Skeletal muscle tissue (tissue), 5 donors: ENCODE results near the gene ZNF433. TPM values are rescaled to one million over a fixed set of nuclear protein-coding genes. Genes with fewer than 3 reads are reported as not detected.

Experiments
- H3K27ac ChIP-seq: one replicate; pipeline ENCODE4 v1.7.0; 2013; ENCODE audit warnings: mild to moderate bottlenecking, low read depth, low read length, inconsistent platforms
- H3K27me3 ChIP-seq, 3 donors: one replicate each; pipeline ENCODE4 v1.7.0; 2013; ENCODE audit warnings: low read length in 3 of 3; ENCODE audit not compliant: control insufficient read depth in 3 of 3, insufficient read depth in 3 of 3
- H3K36me3 ChIP-seq, 3 donors: one replicate each; pipeline ENCODE4 v1.7.0; 2013; ENCODE audit warnings: low read length in 3 of 3; ENCODE audit not compliant: control insufficient read depth in 3 of 3, insufficient read depth in 3 of 3
- H3K4me1 ChIP-seq, 3 donors: one replicate each; pipeline ENCODE4 v1.7.0; 2013; ENCODE audit warnings: low read length in 3 of 3, mild to moderate bottlenecking in 3 of 3; ENCODE audit not compliant: control insufficient read depth in 3 of 3, insufficient read depth in 3 of 3
- H3K4me3 ChIP-seq, 3 donors: one replicate each; pipeline ENCODE4 v1.7.0; 2013; ENCODE audit warnings: low read length in 3 of 3
- H3K9ac ChIP-seq, 3 donors: one replicate each; pipeline ENCODE4 v1.7.0; 2013; ENCODE audit warnings: low read length in 3 of 3, mild to moderate bottlenecking in 3 of 3, moderate library complexity in 2 of 3, low read depth in 1 of 3
- H3K9me3 ChIP-seq, 3 donors: one replicate each; pipeline ENCODE4 v1.7.0; 2013; ENCODE audit warnings: low read length in 3 of 3; ENCODE audit not compliant: control insufficient read depth in 3 of 3
- small RNA-seq: library from RNA; depleted of rRNA; stranded (forward); fragments of <200 nt; gene quantifications from one replicate; pipeline ENCODE3, GENCODE V24; 2014
- total RNA-seq: library from RNA; depleted of rRNA; stranded (reverse); fragments of >200 nt; gene quantifications from one replicate; pipeline ENCODE4 v1.2.3, GENCODE V29; 2014
- donor health status: Osteomylitis.

The ZNF433 gene
- total RNA-seq, 1 donor from 2014 or later, result 4.2 TPM

DNA sequence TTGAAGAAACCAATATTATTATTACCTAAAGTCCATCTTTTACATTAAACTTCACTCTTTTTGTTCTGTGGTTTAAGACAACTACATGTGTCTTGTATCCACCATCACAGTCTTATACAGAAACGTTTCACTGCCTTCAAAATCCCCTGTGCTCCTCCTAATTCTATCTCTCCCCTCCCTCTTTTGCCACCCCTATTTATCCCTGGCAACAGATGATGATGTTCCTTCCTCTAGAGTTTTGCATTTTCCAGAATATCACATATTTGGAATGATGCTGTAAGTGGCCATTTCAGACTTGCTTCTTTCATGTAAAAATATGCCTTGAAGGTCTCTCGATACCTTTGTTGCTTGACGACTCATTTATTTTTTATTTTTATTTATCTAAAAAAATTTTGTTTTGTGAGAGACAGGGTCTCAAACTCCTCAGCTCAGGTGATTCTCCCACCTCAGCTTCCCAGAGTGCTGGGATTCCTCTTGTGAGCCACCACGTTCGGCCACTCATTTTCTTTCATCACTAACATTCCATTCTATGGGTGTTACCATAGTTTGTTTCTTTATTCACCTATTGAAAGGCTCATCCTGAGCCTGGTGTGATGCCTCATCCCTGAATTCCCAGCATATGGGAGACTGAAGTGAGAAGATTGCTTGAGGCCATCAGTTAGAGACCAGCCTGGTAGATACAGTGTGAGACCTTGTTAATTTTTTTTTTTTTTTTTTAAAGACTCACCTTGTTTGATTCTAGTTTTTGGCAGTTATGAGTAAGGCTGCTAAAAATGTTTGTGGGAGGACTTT lies 62.3 kb downstream of the ZNF433 start:
- no peak overlapping the region for H3K27ac ChIP-seq
- peaks cover 0 to 16% (median 2%) of the 10 kb centered on the region in 3 donors for H3K9me3 ChIP-seq
- H3K4me3 ChIP-seq, result no peak overlapping the region
- no peaks in the 10 kb centered on the region for H3K27me3 ChIP-seq
- no peaks in the 10 kb centered on the region for H3K4me1 ChIP-seq
- H3K36me3 ChIP-seq, result peaks cover 12 to 16% (median 13%) of the 10 kb centered on the region in 3 donors
- H3K9ac ChIP-seq, result no peak overlapping the region

DNA sequence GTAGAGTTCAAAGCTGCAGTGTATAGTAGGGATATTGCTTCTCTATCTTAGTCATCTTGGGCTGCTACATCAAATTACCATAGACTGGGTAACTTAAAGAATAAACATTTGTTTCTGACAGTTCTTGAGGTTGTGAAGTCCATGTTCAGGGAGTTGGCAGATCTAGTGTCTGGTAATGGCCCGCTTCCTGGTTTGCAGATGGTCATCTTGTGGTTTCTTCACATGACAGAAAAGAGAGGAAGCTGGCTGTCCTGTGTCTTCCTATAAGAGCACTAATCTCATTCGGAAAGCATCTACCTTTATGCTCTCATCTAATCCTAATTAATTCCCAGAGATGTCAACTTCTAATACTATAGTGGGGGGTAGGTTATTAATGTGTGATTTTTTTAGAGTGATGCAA lies 64.4 kb downstream of the ZNF433 start:
- Histone ChIP-seq H3K27me3 (no peaks in the 10 kb centered on the region), H3K9ac (no peak overlapping the region), H3K9me3 (peaks cover 0 to 2% (median 0%) of the 10 kb centered on the region in 3 donors), H3K4me3 (no peak overlapping the region), H3K4me1 (no peaks in the 10 kb centered on the region), H3K27ac (no peak overlapping the region), H3K36me3 (peaks cover 0 to 2% (median 2%) of the 10 kb centered on the region in 3 donors)

DNA sequence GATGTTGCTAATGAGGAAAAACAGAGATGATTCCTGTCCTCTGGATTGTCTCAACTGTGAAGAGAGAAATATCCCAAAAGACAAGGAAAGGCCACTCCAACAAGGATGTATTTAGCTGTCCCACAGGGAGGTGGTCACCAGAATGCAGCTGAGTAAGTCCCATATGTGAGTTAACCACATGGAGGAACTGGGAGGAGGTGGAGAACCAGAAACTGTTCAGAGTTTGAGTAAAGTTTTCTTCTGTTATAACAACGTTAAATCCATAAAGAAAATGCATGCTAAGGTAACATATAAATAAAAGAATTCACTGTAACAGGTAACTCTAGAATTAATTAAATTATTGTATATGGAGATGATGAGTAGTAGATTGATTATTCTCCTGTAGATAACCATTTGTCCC lies 65.3 kb downstream of the ZNF433 start:
- Histone ChIP-seq H3K27ac (no peak overlapping the region), H3K9ac (no peak overlapping the region), H3K4me3 (no peak overlapping the region), H3K36me3 (peaks cover 0 to 2% (median 2%) of the 10 kb centered on the region in 3 donors), H3K4me1 (peaks cover 0 to 7% (median 4%) of the 10 kb centered on the region in 3 donors), H3K9me3 (peaks cover 0 to 2% (median 0%) of the 10 kb centered on the region in 3 donors), H3K27me3 (no peaks in the 10 kb centered on the region)

GRCh38 chr19:11964858-11965645 lies 70.4 kb downstream of the ZNF433 start, which contains the start of gene ZNF763:
ZNF763 (plus strand) TSS chr19:11965040; CDS start chr19:11965209, 169 bp downstream.
- Histone ChIP-seq H3K27me3 (no peaks in the 10 kb centered on the region), H3K9ac (peak within 1 kb of the TSS; percentile 73 to 92 (median 90))

More at GRCh38 chr19:11964858-11965645, 70.4 kb downstream of the ZNF433 start, which contains the start of gene ZNF763:
- H3K4me3 ChIP-seq, result peak within 1 kb of the TSS; percentile 73 to 96 (median 96)
- peaks cover 0 to 2% (median 2%) of the 10 kb centered on the region in 3 donors for H3K36me3 ChIP-seq
- H3K4me1 ChIP-seq, result peaks cover 13 to 17% (median 15%) of the 10 kb centered on the region in 3 donors
- no peaks in the 10 kb centered on the region for H3K9me3 ChIP-seq
- peak within 1 kb of the TSS; percentile 88 for H3K27ac ChIP-seq

Small RNA genes within 50 kb of the gene (small RNA-seq; reads per million reads assigned to genes)
- gene RNA5SP464 (not detected), gene RNA5SP465 (not detected), gene RNA5SP466 (not detected)

Other genes starting within 250 kb of the ZNF433 start
- gene ZNF491, start 237.2 kb downstream of the ZNF433 start, total RNA-seq, result 7.8 TPM
- 6.3 TPM for gene ZNF440, start 221.4 kb downstream of the ZNF433 start, total RNA-seq
- gene ZNF439, start 187.0 kb downstream of the ZNF433 start, total RNA-seq, result 4.7 TPM
- 3.7 TPM for gene ZNF69, start 147.9 kb downstream of the ZNF433 start, total RNA-seq
- 6.3 TPM for gene ZNF700, start 110.6 kb downstream of the ZNF433 start, total RNA-seq
- gene ZNF763, start 70.6 kb downstream of the ZNF433 start, total RNA-seq, result 2.1 TPM
- 0.52 TPM for gene ZNF878, start 17.3 kb upstream of the ZNF433 start, total RNA-seq
- gene ZNF844, start 29.1 kb upstream of the ZNF433 start, total RNA-seq, result 9.4 TPM
- 2.1 TPM for gene ZNF20, start 104.7 kb upstream of the ZNF433 start, total RNA-seq
- gene ZNF625, start 121.1 kb upstream of the ZNF433 start, total RNA-seq, result 7.3 TPM
- 8.4 TPM for gene ZNF136, start 127.4 kb upstream of the ZNF433 start, total RNA-seq